ENCODE data around the gene ZNF367. TPM values are rescaled to one million over a fixed set of nuclear protein-coding genes. Genes with fewer than 3 reads are reported as not detected.
A peak's percentile ranks its signal among the peaks of the same experiment; 100 is the strongest.

Gene ZNF367
- total RNA-seq, 4 donors from 2014 or later, result 1.9 to 7.0 (median 3.0) TPM

- Histone ChIP-seq H3K4me3 (peak overlapping the region; percentile 88), H3K27ac (peak overlapping the region; percentile 98), H3K27me3 (no peaks in the 10 kb centered on the region), H3K36me3 (no peaks in the 10 kb centered on the region), H3K4me1 (peaks cover 38% of the 10 kb centered on the region), H3K9me3 (no peaks in the 10 kb centered on the region)
- peak; percentile 74 to 83 for DNase-seq (ENCODE audit: low spot score in 2 of 2)
- peak in 2 of 3 donors; percentile 6 to 9 for TF ChIP-seq POLR2AphosphoS5 (IDR thresholded peaks at IDR 0.05)
- TF ChIP-seq POLR2A (IDR thresholded peaks at IDR 0.05), result peak in 1 of 2 donors; percentile 59
- TF ChIP-seq CTCF (IDR thresholded peaks at IDR 0.05), result no peak
- TF ChIP-seq EP300 (IDR thresholded peaks at IDR 0.05), result no peak
- WGBS, result under 1% methylated on average over 13 of the region's 58 CpGs
Observed at GRCh38 chr9:96418920-96419690, 935 bp upstream of the ZNF367 start.

GRCh38 chr9:96417661-96418082 lies 498 bp downstream of the ZNF367 start:
- H3K4me1 ChIP-seq, result peaks cover 41% of the 10 kb centered on the region
- H3K27me3 ChIP-seq, result no peaks in the 10 kb centered on the region
- no peaks in the 10 kb centered on the region for H3K9me3 ChIP-seq
- H3K4me3 ChIP-seq, result peak overlapping the region; percentile 88
- peak overlapping the region; percentile 98 for H3K27ac ChIP-seq
- TF ChIP-seq CTCF (IDR thresholded peaks at IDR 0.05), result no peak
- H3K36me3 ChIP-seq, result no peaks in the 10 kb centered on the region
- DNase-seq (ENCODE audit: low spot score in 2 of 2), result peak; percentile 74 to 80
- WGBS, result no CpG with 5 or more reads among the region's 62 CpGs

GRCh38 chr9:96417051-96417586 lies 1.1 kb downstream of the ZNF367 start:
- Histone ChIP-seq H3K36me3 (no peaks in the 10 kb centered on the region), H3K27ac (peak overlapping the region; percentile 98), H3K4me1 (peaks cover 41% of the 10 kb centered on the region), H3K4me3 (peak overlapping the region; percentile 88), H3K27me3 (no peaks in the 10 kb centered on the region), H3K9me3 (no peaks in the 10 kb centered on the region)
- DNase-seq (ENCODE audit: low spot score in 2 of 2), result peak; percentile 93 to 94
- TF ChIP-seq POLR2A (IDR thresholded peaks at IDR 0.05) (no peak), POLR2AphosphoS5 (IDR thresholded peaks at IDR 0.05) (peak in 2 of 3 donors; percentile 56 to 79), CTCF (IDR thresholded peaks at IDR 0.05) (no peak), EP300 (IDR thresholded peaks at IDR 0.05) (no peak)
- WGBS, result 2% methylated on average over 26 of the region's 50 CpGs

- Histone ChIP-seq H3K27ac (no peak overlapping the region), H3K27me3 (no peaks in the 10 kb centered on the region), H3K4me3 (no peak overlapping the region), H3K36me3 (no peaks in the 10 kb centered on the region), H3K4me1 (peaks cover 17% of the 10 kb centered on the region), H3K9me3 (no peaks in the 10 kb centered on the region)
- no peak for TF ChIP-seq POLR2AphosphoS5 (IDR thresholded peaks at IDR 0.05)
- no peak for TF ChIP-seq EP300 (IDR thresholded peaks at IDR 0.05)
- DNase-seq (ENCODE audit: low spot score in 2 of 2), result no peak
- 25% methylated on average over 7 of the region's 7 CpGs for WGBS
Observed at GRCh38 chr9:96413302-96414221, 4.6 kb downstream of the ZNF367 start.

GRCh38 chr9:96412174-96412913 lies 5.8 kb downstream of the ZNF367 start:
- Histone ChIP-seq H3K36me3 (no peaks in the 10 kb centered on the region), H3K9me3 (no peaks in the 10 kb centered on the region), H3K27ac (no peak overlapping the region), H3K27me3 (no peaks in the 10 kb centered on the region), H3K4me1 (peaks cover 15% of the 10 kb centered on the region), H3K4me3 (no peak overlapping the region)
- DNase-seq (ENCODE audit: low spot score in 2 of 2), result no peak
- 87% methylated on average over 8 of the region's 8 CpGs for WGBS
- TF ChIP-seq CTCF (IDR thresholded peaks at IDR 0.05) (no peak), POLR2A (IDR thresholded peaks at IDR 0.05) (no peak), EP300 (IDR thresholded peaks at IDR 0.05) (no peak), POLR2AphosphoS5 (IDR thresholded peaks at IDR 0.05) (no peak)

Measured in suprapubic skin (tissue), 4 donors.